PC-9 (cell line): Measurements from ENCODE around the gene SYCP2.

Experiments
- EZH2 ChIP-seq: fragments of 200-600 bp; sonication (generic); IDR thresholded peaks from 2 replicates; pipeline ENCODE4 v1.8.0; 2017; ENCODE audit warnings: antibody characterized with exemption, low read depth
- TF ChIP-seq, protein P1 (sequence below): fragments of 200-600 bp; sonication (generic); conservative IDR thresholded peaks from 2 replicates; pipeline ENCODE4 v1.6.1; 2017; ENCODE audit warnings: mixed run types, antibody characterized with exemption, mild to moderate bottlenecking, moderate library complexity

DNA sequence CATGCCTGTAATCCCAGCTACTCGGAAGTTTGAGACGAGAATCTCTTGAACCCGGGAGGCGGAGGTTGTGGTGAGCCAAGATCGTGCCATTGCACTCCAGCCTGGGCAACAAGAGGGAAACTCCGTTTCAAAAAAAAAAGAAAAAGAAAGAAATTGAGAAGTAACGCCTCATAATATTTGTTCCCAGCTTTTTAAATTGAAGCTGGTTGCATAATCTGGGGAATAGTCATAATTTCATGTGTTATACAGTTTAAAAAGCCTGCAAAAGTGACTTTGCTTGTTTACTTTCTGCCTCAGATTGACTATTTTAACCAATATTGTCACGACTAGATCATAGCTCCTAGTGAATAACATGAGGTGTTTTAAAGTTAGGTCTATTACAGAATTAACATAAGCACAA is 13.9 kb upstream of the SYCP2 start:
- TF ChIP-seq, protein P1, sequence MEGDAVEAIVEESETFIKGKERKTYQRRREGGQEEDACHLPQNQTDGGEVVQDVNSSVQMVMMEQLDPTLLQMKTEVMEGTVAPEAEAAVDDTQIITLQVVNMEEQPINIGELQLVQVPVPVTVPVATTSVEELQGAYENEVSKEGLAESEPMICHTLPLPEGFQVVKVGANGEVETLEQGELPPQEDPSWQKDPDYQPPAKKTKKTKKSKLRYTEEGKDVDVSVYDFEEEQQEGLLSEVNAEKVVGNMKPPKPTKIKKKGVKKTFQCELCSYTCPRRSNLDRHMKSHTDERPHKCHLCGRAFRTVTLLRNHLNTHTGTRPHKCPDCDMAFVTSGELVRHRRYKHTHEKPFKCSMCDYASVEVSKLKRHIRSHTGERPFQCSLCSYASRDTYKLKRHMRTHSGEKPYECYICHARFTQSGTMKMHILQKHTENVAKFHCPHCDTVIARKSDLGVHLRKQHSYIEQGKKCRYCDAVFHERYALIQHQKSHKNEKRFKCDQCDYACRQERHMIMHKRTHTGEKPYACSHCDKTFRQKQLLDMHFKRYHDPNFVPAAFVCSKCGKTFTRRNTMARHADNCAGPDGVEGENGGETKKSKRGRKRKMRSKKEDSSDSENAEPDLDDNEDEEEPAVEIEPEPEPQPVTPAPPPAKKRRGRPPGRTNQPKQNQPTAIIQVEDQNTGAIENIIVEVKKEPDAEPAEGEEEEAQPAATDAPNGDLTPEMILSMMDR, result no peak
- no peak for TF ChIP-seq EZH2
